ENCODE measurements around the gene MACROD2.

MACROD2 gene

DNA sequence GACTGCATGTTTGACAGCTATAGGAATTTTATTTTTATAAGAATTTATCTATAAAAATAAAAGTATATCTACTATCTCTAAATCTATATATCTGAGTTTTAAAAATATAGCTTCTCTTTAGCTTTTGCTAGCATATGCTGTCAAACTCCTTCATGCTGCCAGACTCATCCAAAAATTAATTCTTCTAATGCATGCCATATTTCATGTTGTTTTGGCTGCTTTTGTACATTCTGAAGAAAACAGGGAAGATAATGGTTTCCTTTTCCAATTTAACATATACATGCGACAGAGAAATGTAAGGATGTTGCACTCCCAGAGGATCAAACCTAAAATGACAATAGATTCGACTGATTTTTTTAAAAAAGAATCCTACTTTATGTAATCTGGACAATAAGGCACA lies 919.3 kb downstream of the MACROD2 start (continued):
- TF ChIP-seq, protein P1, sequence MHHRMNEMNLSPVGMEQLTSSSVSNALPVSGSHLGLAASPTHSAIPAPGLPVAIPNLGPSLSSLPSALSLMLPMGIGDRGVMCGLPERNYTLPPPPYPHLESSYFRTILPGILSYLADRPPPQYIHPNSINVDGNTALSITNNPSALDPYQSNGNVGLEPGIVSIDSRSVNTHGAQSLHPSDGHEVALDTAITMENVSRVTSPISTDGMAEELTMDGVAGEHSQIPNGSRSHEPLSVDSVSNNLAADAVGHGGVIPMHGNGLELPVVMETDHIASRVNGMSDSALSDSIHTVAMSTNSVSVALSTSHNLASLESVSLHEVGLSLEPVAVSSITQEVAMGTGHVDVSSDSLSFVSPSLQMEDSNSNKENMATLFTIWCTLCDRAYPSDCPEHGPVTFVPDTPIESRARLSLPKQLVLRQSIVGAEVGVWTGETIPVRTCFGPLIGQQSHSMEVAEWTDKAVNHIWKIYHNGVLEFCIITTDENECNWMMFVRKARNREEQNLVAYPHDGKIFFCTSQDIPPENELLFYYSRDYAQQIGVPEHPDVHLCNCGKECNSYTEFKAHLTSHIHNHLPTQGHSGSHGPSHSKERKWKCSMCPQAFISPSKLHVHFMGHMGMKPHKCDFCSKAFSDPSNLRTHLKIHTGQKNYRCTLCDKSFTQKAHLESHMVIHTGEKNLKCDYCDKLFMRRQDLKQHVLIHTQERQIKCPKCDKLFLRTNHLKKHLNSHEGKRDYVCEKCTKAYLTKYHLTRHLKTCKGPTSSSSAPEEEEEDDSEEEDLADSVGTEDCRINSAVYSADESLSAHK (tag by site-specific recombination; IDR thresholded peaks at IDR 0.05) = no peak
- TF ChIP-seq, protein P2, sequence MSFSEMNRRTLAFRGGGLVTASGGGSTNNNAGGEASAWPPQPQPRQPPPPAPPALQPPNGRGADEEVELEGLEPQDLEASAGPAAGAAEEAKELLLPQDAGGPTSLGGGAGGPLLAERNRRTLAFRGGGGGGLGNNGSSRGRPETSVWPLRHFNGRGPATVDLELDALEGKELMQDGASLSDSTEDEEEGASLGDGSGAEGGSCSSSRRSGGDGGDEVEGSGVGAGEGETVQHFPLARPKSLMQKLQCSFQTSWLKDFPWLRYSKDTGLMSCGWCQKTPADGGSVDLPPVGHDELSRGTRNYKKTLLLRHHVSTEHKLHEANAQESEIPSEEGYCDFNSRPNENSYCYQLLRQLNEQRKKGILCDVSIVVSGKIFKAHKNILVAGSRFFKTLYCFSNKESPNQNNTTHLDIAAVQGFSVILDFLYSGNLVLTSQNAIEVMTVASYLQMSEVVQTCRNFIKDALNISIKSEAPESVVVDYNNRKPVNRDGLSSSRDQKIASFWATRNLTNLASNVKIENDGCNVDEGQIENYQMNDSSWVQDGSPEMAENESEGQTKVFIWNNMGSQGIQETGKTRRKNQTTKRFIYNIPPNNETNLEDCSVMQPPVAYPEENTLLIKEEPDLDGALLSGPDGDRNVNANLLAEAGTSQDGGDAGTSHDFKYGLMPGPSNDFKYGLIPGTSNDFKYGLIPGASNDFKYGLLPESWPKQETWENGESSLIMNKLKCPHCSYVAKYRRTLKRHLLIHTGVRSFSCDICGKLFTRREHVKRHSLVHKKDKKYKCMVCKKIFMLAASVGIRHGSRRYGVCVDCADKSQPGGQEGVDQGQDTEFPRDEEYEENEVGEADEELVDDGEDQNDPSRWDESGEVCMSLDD (tag by site-specific recombination; IDR thresholded peaks at IDR 0.05) = no peak
- TF ChIP-seq ZBTB21 (tag by site-specific recombination; IDR thresholded peaks at IDR 0.05) (no peak), ZNF580 (tag by site-specific recombination; IDR thresholded peaks at IDR 0.05) (no peak), ZNF423 (tag by site-specific recombination; IDR thresholded peaks at IDR 0.05) (no peak), SP2 (tag by site-specific recombination; IDR thresholded peaks at IDR 0.05) (no peak)

DNA sequence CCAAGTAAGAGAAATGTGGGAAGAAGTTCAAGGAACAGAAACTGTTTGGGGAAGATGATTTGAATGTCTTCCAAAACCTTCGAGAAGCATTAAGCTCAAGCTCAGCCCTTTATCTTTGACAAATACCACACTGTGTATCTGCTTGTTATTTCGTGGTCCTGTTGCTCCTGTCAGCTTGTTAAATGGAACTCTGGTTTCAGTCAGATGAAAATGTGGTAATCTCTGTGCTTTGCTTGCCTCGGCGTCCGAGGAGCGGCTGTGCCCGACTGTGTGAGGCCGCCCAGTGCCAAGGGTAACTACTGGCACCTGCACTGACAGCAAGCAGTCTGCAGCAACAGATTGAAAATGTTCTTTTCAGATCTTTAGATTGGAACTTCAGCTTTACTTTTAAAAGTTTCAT lies 920.0 kb downstream of the MACROD2 start:
- ChIA-PET POLR2A (no interaction called here), CTCF (no interaction called here)

More for the DNA sequence above, 920.0 kb downstream of the MACROD2 start:
- TF ChIP-seq ZNF335 (tag by site-specific recombination; conservative IDR thresholded peaks at IDR 0.05) = no peak
- no peak for TF ChIP-seq PRDM2 (tag by site-specific recombination; IDR thresholded peaks at IDR 0.05; ENCODE audit: borderline replicate concordance)
- TF ChIP-seq ZBTB6 (tag by site-specific recombination; IDR thresholded peaks at IDR 0.05) = no peak
- no peak for TF ChIP-seq ZNF404 (tag by site-specific recombination; IDR thresholded peaks at IDR 0.05)
- TF ChIP-seq ZNF621 (tag by site-specific recombination; IDR thresholded peaks at IDR 0.05) = no peak
- Histone ChIP-seq H3K9me3 (ENCODE audit: control insufficient read depth, insufficient read depth, low read depth, low read length) (no peaks in the 10 kb centered on the region), H3K36me3 (ENCODE audit: control insufficient read depth in 2 of 2, insufficient read depth in 1 of 2, low read length in 2 of 2) (no peaks in the 10 kb centered on the region), H3K4me3 (ENCODE audit: low read depth, low read length) (no peak overlapping the region), H3K4me1 (ENCODE audit: control insufficient read depth, insufficient read depth, low read length) (peaks cover 9% of the 10 kb centered on the region), H3K27ac (ENCODE audit: extremely low read depth, low read depth, low read length) (no peak overlapping the region)
